SU-DHL-6 (cell line): ENCODE data around the gene ARFGEF3.

Source experiments
- H2AFZ ChIP-seq: fragments of 200-600 bp; sonication (generic); 2 replicates; pipeline ENCODE4 v1.6.1; 2014; ENCODE audit warnings: low read depth, mild to moderate bottlenecking, moderate library complexity, mixed read lengths, antibody characterized with exemption, low read length; ENCODE audit not compliant: severe bottlenecking
- H3F3A ChIP-seq: fragments of 200-600 bp; shearing (Covaris generic); 2 replicates; pipeline ENCODE4 v1.6.0; 2016; ENCODE audit warnings: antibody characterized with exemption, mild to moderate bottlenecking; ENCODE audit not compliant: insufficient read depth
- H3K27ac ChIP-seq: fragments of 200-600 bp; sonication (generic); 2 replicates; pipeline ENCODE4 v1.5.1; 2016; ENCODE audit warnings: low read depth, mild to moderate bottlenecking, low read length, moderate library complexity, mixed read lengths
- H3K27me3 ChIP-seq: fragments of 200-600 bp; sonication (generic), shearing (Covaris generic); 2 replicates; pipeline ENCODE4 v1.6.0; 2014; ENCODE audit warnings: mild to moderate bottlenecking, low read length
- H3K36me3 ChIP-seq: fragments of 200-600 bp; sonication (generic); 2 replicates; pipeline ENCODE4 v1.6.1; 2014; ENCODE audit warnings: mild to moderate bottlenecking, low read length, mixed read lengths
- H3K4me2 ChIP-seq: fragments of 300-600, 200-600 bp; shearing (Covaris generic), sonication (generic); 2 replicates; pipeline ENCODE4 v1.6.0; 2014; ENCODE audit warnings: low read length, low read depth, mild to moderate bottlenecking; ENCODE audit not compliant: poor library complexity, severe bottlenecking
- H3K4me3 ChIP-seq: fragments of 200-600 bp; sonication (generic); 2 replicates; pipeline ENCODE4 v1.5.1; 2014; ENCODE audit warnings: antibody characterized with exemption, low read length, mild to moderate bottlenecking, mixed read lengths; ENCODE audit not compliant: insufficient read depth, poor library complexity, severe bottlenecking
- H3K79me2 ChIP-seq: fragments of 200-600 bp; sonication (generic); 2 replicates; pipeline ENCODE4 v1.6.1; 2014; ENCODE audit warnings: mild to moderate bottlenecking, low read length, moderate library complexity; ENCODE audit not compliant: insufficient read depth
- H3K9ac ChIP-seq: fragments of 200-600 bp; sonication (generic); 2 replicates; pipeline ENCODE4 v1.7.0; 2014; ENCODE audit warnings: mild to moderate bottlenecking, low read length
- H3K9me2 ChIP-seq: fragments of 200-600 bp; sonication (generic); replicated peaks from 2 replicates; pipeline ENCODE4 v1.6.1; 2014; ENCODE audit warnings: low read length; ENCODE audit not compliant: insufficient read depth
- H3K9me3 ChIP-seq: fragments of 200-600 bp; sonication (generic); 2 replicates; pipeline ENCODE4 v1.6.1; 2014; ENCODE audit warnings: low read length, mixed read lengths; ENCODE audit not compliant: insufficient read depth
- H4K20me1 ChIP-seq: fragments of 200-600 bp; sonication (generic); 2 replicates; pipeline ENCODE4 v1.6.1; 2014; ENCODE audit warnings: low read depth, mild to moderate bottlenecking, antibody characterized with exemption, low read length, moderate library complexity, mixed read lengths
- EZH2phosphoT487 ChIP-seq: fragments of 200-600 bp; sonication (generic), shearing (Covaris generic); conservative IDR thresholded peaks from 2 replicates; pipeline ENCODE4 v1.6.1; 2018; ENCODE audit warnings: mild to moderate bottlenecking, antibody characterized with exemption, low read length, moderate library complexity, mixed read lengths
- TF ChIP-seq, protein P1 (sequence below): fragments of 200-600 bp; sonication (generic); IDR thresholded peaks from one replicate; pipeline ENCODE4 v1.5.1; 2017; ENCODE audit warnings: antibody characterized with exemption, mild to moderate bottlenecking, low read length, moderate library complexity; ENCODE audit not compliant: insufficient read depth, poor library complexity, severe bottlenecking

Gene ARFGEF3

DNA sequence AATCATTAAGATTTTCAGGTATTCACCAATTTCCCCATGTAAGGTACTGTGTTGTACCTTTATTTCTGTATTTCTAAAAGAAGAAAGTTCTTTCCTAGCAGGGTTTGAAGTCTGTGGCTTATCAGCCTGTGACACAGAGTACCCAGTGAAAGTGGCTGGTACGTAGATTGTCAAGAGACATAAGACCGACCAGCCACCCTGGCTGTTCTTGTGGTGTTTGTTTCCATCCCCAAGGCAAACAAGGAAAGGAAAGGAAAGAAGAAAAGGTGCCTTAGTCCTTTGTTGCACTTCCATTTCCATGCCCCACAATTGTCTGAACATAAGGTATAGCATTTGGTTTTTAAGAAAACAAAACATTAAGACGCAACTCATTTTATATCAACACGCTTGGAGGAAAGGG is 175.3 kb downstream of the ARFGEF3 start:
- Histone ChIP-seq H3K9me2 (no peaks in the 10 kb centered on the region), H3K36me3 (no peaks in the 10 kb centered on the region), H3F3A (no peaks in the 10 kb centered on the region), H3K27me3 (no peaks in the 10 kb centered on the region), H3K27ac (no peak overlapping the region), H3K4me3 (no peak overlapping the region), H3K9me3 (no peaks in the 10 kb centered on the region), H3K9ac (no peak overlapping the region), H2AFZ (no peak overlapping the region), H4K20me1 (no peaks in the 10 kb centered on the region), H3K79me2 (no peaks in the 10 kb centered on the region), H3K4me2 (no peak overlapping the region)
- TF ChIP-seq, protein P1, sequence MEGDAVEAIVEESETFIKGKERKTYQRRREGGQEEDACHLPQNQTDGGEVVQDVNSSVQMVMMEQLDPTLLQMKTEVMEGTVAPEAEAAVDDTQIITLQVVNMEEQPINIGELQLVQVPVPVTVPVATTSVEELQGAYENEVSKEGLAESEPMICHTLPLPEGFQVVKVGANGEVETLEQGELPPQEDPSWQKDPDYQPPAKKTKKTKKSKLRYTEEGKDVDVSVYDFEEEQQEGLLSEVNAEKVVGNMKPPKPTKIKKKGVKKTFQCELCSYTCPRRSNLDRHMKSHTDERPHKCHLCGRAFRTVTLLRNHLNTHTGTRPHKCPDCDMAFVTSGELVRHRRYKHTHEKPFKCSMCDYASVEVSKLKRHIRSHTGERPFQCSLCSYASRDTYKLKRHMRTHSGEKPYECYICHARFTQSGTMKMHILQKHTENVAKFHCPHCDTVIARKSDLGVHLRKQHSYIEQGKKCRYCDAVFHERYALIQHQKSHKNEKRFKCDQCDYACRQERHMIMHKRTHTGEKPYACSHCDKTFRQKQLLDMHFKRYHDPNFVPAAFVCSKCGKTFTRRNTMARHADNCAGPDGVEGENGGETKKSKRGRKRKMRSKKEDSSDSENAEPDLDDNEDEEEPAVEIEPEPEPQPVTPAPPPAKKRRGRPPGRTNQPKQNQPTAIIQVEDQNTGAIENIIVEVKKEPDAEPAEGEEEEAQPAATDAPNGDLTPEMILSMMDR, result no peak
- TF ChIP-seq EZH2phosphoT487, result no peak

DNA sequence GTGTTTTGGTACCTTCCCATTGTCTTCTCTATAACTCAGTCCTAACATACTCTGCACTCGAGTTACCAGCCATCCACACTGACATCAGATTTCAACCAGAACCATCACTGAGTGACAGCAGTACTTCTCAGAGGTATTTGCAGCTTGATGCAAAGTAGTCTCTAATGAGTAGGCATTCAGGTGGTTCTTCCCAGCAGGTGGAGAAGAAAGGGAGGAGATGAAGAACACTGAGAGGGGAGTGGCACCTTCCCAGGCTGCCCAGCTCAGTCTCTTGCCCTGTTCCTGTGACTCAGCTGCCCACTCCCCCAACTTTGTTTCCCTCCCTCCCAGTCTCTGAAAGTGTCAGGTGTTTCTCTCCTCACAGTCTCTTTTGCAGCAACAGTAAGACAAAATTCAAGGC is 177.3 kb downstream of the ARFGEF3 start:
- Histone ChIP-seq H2AFZ (no peak overlapping the region), H3K9me3 (no peaks in the 10 kb centered on the region), H3K36me3 (no peaks in the 10 kb centered on the region), H3K79me2 (no peaks in the 10 kb centered on the region), H3K9ac (no peak overlapping the region), H3K4me2 (no peak overlapping the region), H3F3A (no peaks in the 10 kb centered on the region), H3K27me3 (no peaks in the 10 kb centered on the region), H3K27ac (no peak overlapping the region), H3K4me3 (no peak overlapping the region), H3K9me2 (no peaks in the 10 kb centered on the region), H4K20me1 (no peaks in the 10 kb centered on the region)
- TF ChIP-seq EZH2phosphoT487, result no peak
- TF ChIP-seq, protein P1, result no peak

DNA sequence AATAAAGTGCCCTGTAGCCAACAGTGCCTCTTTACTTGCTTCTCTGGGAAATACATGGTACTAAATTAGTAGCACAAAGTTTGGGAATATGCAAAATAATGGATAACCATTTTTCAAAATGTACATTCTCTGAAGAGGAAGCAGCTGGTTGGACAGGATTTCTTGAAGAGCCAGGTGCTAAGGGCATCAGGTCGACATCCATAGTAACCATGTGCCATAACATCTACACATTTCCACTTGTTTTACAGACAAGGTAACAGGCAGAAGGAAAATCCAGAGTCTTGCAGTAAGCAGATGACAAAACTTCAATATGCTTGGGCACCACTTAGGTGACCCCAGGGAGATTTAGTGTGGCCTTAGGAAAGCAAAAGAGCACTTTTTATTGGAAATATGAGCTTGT is 179.4 kb downstream of the ARFGEF3 start:
- Histone ChIP-seq H4K20me1 (no peaks in the 10 kb centered on the region), H3K9me2 (no peaks in the 10 kb centered on the region), H3K27ac (no peak overlapping the region), H3K27me3 (no peaks in the 10 kb centered on the region), H3F3A (no peaks in the 10 kb centered on the region), H3K4me2 (no peak overlapping the region), H2AFZ (no peak overlapping the region), H3K4me3 (no peak overlapping the region), H3K9me3 (no peaks in the 10 kb centered on the region), H3K9ac (no peak overlapping the region), H3K79me2 (no peaks in the 10 kb centered on the region), H3K36me3 (no peaks in the 10 kb centered on the region)
- TF ChIP-seq, protein P1, result no peak
- no peak for TF ChIP-seq EZH2phosphoT487

DNA sequence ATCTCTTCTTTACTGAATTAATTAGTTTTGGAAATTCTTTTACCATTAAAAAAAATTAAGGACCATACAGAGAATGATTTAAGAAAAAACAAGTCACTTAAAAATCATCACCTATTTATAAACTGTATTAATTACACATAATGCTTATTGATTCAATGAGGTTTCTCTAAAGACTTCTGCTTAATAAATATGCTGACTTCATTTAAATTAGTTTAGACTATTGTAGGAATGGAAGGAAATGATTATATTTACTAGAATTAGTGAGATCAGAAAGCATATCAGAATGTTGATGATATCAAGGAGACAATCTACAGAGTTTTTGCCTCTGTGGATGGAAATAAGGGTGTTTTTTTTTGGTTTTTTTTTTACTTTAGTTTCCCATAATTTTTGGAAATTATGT is 181.4 kb downstream of the ARFGEF3 start:
- TF ChIP-seq, protein P1, result no peak
- TF ChIP-seq EZH2phosphoT487, result no peak
- Histone ChIP-seq H3K4me2 (no peak overlapping the region), H4K20me1 (no peaks in the 10 kb centered on the region), H3F3A (no peaks in the 10 kb centered on the region), H3K9me3 (no peaks in the 10 kb centered on the region), H3K79me2 (no peaks in the 10 kb centered on the region), H3K4me3 (no peak overlapping the region), H3K36me3 (no peaks in the 10 kb centered on the region), H3K9ac (no peak overlapping the region), H3K9me2 (no peaks in the 10 kb centered on the region), H3K27ac (no peak overlapping the region), H3K27me3 (no peaks in the 10 kb centered on the region), H2AFZ (no peak overlapping the region)
